MCF 10A (cell line): ENCODE results near the gene OCEL1. TPM values are rescaled to one million over a fixed set of nuclear protein-coding genes. Genes with fewer than 3 reads are reported as not detected.

Source experiments
- Bru-seq: library from RNA; stranded (reverse); fragments of 400-500 nt; gene quantifications from one replicate; lab custom pipeline; 2021; lab: Mats Ljungman, UMichigan
- BruChase-seq, 2 experiments: library from RNA; stranded (reverse); fragments of 400-500 nt; gene quantifications; one replicate each; lab custom pipeline; 2021; lab: Mats Ljungman, UMichigan
- BruUV-seq: library from RNA; stranded (reverse); fragments of 400-500 nt; replicated peaks from 2 replicates; lab custom pipeline; 2021; lab: Mats Ljungman, UMichigan
- CTCF ChIA-PET: fragments of 300-600 bp; sonication (Branson Sonifier 250); formaldehyde crosslinking; extraction: SDS; loops from one replicate; lab custom pipeline; 2021; ENCODE audit warnings: antibody characterized with exemption, inconsistent platforms; lab: Yijun Ruan, JAX
- POLR2A ChIA-PET: fragments of 300-600, 350-650 bp; sonication (Branson Sonifier 250); formaldehyde crosslinking; extraction: SDS; loops from one replicate; lab custom pipeline; 2020; ENCODE audit warnings: antibody characterized with exemption, inconsistent platforms; lab: Yijun Ruan, JAX
- DNase-seq: peaks from one replicate; pipeline ENCODE4 v3.0.0-alpha.2; 2018; ENCODE audit not compliant: unreplicated experiment
- H3K27ac Mint-ChIP-seq: one replicate; pipeline ENCODE4 v1.8.0; 2022; ENCODE audit warnings: mild to moderate bottlenecking, low read depth, mixed read lengths; ENCODE audit not compliant: unreplicated experiment
- H3K27me3 Mint-ChIP-seq: one replicate; pipeline ENCODE4 v1.8.0; 2022; ENCODE audit warnings: mixed read lengths; ENCODE audit not compliant: insufficient read depth, unreplicated experiment
- H3K36me3 Mint-ChIP-seq: one replicate; pipeline ENCODE4 v1.8.0; 2022; ENCODE audit warnings: mild to moderate bottlenecking, moderate library complexity, mixed read lengths; ENCODE audit not compliant: insufficient read depth, unreplicated experiment
- H3K4me1 Mint-ChIP-seq: one replicate; pipeline ENCODE4 v1.8.0; 2022; ENCODE audit warnings: mixed read lengths; ENCODE audit not compliant: insufficient read depth, unreplicated experiment
- H3K4me3 Mint-ChIP-seq: one replicate; pipeline ENCODE4 v1.8.0; 2022; ENCODE audit warnings: mild to moderate bottlenecking, moderate library complexity, mixed read lengths; ENCODE audit not compliant: unreplicated experiment
- H3K9me3 Mint-ChIP-seq: one replicate; pipeline ENCODE4 v1.8.0; 2022; ENCODE audit warnings: mixed read lengths; ENCODE audit not compliant: unreplicated experiment
- CTCF ChIP-seq: fragments of 200-600 bp; IDR thresholded peaks from one replicate; pipeline ENCODE4 v1.8.0; 2022; ENCODE audit warnings: antibody characterized with exemption, mild to moderate bottlenecking; ENCODE audit not compliant: unreplicated experiment
- intact Hi-C: fragments of 100-400 bp; cut with micrococcal nuclease; formaldehyde crosslinking; loops from 2 replicates; pipeline ENCODE4 v1.14.1; 2022
- long read RNA-seq: library from polyadenylated mRNA; stranded (forward); transcript quantifications from one replicate; pipeline ENCODE4 v2.0.0, GENCODE V29; 2022
- total RNA-seq: library from RNA; stranded (reverse); gene quantifications from 2 replicates; pipeline ENCODE4 v1.2.3, GENCODE V29; 2022

OCEL1 gene
- total RNA-seq (13.7 and 14.3 TPM in 2 replicates), Bru-seq, nascent RNA (percentile 48 among the genes with signal in this experiment), BruChase-seq, experiment 1, labeled RNA remaining after a 6-hour chase (percentile 51 among the genes with signal in this experiment), BruChase-seq, experiment 2, labeled RNA remaining after a 2-hour chase (percentile 46 among the genes with signal in this experiment)
- long read RNA-seq, partial matches to known transcripts, result 10 of 19 reads
- long read RNA-seq, other reads (novel, unspliced or antisense), result 3 of 19 reads

- H3K9me3 Mint-ChIP-seq, result no peaks in the 10 kb centered on the region
- ChIA-PET POLR2A (interaction anchor here (0.6 to 3.5 kb wide), 20 partner anchors 10 to 720 kb away, joined by 3 to 36 read pairs (median 6); partner anchors contain the start of genes BABAM1, DDA1, MYO9B and NR2F6), CTCF (interaction anchor here (0.6 to 1.0 kb wide), 4 partner anchors 11 to 157 kb away, joined by 3 to 4 read pairs (median 4); partner anchors contain the start of gene USE1)
- no peak for TF ChIP-seq CTCF
- BruUV-seq, result no TSS peak
- H3K27ac Mint-ChIP-seq, result peak within 1 kb of the TSS; percentile 83
- DNase-seq, result peak; percentile 99
- peak within 1 kb of the TSS; percentile 93 for H3K4me3 Mint-ChIP-seq
- H3K36me3 Mint-ChIP-seq, result peaks cover 9% of the 10 kb centered on the region
- no peaks in the 10 kb centered on the region for H3K4me1 Mint-ChIP-seq
- intact Hi-C loops, result loop anchor here (10.0 kb wide), 1 partner anchor 151 kb away; the partner anchor contains the start of genes HAUS8 and MYO9B
- no peaks in the 10 kb centered on the region for H3K27me3 Mint-ChIP-seq
Observed at GRCh38 chr19:17226002-17226933, at the start of gene OCEL1. Gene OCEL1, plus strand, starts transcription at chr19:17226226. Its CDS starts 22 bp downstream, at chr19:17226248.

- TF ChIP-seq CTCF, result no peak
- CTCF ChIA-PET, result interaction anchor here (0.6 kb wide), 1 partner anchor 113 kb away, joined by 3 read pairs; no protein-coding TSS in a partner anchor
- H3K4me1 Mint-ChIP-seq, result no peaks in the 10 kb centered on the region
Observed at GRCh38 chr19:17178291-17178690, 47.7 kb upstream of the OCEL1 start.

GRCh38 chr19:17180997-17181702, 44.9 kb upstream of the OCEL1 start:
- ChIA-PET POLR2A (interaction anchor here (0.6 to 0.7 kb wide), 2 partner anchors 890 to 1142 kb away, joined by 3 read pairs; partner anchors contain the start of gene LSM4), CTCF (interaction anchor here (0.5 kb wide), 1 partner anchor 29 kb away, joined by 3 read pairs; no protein-coding TSS in a partner anchor)
- Mint-ChIP-seq H3K27ac (no peak overlapping the region), H3K27me3 (no peaks in the 10 kb centered on the region), H3K36me3 (peaks cover 54% of the 10 kb centered on the region), H3K4me3 (no peak overlapping the region), H3K4me1 (no peaks in the 10 kb centered on the region), H3K9me3 (no peaks in the 10 kb centered on the region)
- BruUV-seq, result no TSS peak
- DNase-seq, result no peak
- TF ChIP-seq CTCF, result no peak
- intact Hi-C loops, result no loop called here

More at GRCh38 chr19:17178291-17178690, 47.7 kb upstream of the OCEL1 start:
- Mint-ChIP-seq H3K36me3 (peaks cover 63% of the 10 kb centered on the region), H3K27ac (no peak overlapping the region), H3K4me3 (no peak overlapping the region), H3K9me3 (no peaks in the 10 kb centered on the region), H3K27me3 (no peaks in the 10 kb centered on the region)
- intact Hi-C loops, result no loop called here
- POLR2A ChIA-PET, result no interaction called here
- no TSS peak for BruUV-seq
- DNase-seq, result no peak
